HG03565 (cell line): ENCODE results near the gene CTNNBL1.
A peak's percentile ranks its signal among the peaks of the same experiment; 100 is the strongest.
"Not testable (repeated sequence)": the region's sequence is repeated elsewhere in the genome, so short reads cannot be mapped to it uniquely, and the experiment has no call there.

Source experiments
- ATAC-seq: cut with Tn5 transposase; IDR thresholded peaks from one replicate; pipeline ENCODE4 v1.9.1; 2021; ENCODE audit warnings: mild to moderate bottlenecking, moderate library complexity; ENCODE audit not compliant: unreplicated experiment

The CTNNBL1 gene, protein sequence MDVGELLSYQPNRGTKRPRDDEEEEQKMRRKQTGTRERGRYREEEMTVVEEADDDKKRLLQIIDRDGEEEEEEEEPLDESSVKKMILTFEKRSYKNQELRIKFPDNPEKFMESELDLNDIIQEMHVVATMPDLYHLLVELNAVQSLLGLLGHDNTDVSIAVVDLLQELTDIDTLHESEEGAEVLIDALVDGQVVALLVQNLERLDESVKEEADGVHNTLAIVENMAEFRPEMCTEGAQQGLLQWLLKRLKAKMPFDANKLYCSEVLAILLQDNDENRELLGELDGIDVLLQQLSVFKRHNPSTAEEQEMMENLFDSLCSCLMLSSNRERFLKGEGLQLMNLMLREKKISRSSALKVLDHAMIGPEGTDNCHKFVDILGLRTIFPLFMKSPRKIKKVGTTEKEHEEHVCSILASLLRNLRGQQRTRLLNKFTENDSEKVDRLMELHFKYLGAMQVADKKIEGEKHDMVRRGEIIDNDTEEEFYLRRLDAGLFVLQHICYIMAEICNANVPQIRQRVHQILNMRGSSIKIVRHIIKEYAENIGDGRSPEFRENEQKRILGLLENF

DNA sequence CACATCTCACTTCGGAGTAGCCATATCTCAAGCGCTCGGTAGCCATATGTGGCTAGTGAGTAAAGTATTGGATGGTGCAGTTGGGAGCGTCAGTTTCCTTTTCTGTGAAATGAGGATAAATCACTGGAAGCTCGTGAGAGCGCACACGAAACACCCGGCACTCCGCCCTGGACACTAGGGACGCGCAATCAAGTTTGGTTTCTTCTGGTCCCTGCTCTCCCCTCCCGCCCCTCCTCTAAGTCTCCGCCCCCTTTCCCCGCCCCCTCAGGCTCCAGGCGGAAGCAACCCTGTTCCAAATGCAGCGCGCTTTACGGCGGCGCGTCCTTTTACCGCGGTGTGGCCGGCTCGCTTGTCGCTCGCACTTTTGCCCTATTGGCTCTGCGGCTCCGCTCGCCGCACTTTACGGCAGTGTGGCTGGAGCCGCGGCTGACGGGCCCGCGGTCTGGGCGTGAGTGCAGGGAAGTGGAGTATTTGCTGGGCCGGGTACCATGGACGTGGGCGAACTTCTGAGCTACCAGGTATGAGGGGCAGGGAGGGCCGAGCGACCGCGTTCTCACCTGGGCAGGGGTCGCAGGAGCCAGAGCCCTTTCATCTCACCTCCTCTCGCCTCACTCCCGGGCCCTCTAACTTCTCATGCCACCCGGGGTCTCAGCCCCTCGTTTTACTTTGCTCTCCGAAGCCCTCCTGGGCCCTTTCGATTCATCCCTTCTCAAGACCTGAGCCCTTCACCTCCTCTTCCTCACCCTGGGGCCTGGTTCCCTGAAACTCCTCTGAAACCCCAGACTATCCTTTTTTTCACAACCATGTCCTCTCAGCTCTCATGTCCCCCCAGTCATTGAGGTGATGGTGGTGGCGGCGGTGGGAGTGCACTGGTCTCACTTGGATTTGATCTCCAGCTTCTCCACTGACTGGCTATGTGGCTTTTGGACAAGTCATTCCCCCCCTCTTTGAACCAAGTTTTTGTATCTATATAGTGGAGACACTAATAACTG, at the start of gene CTNNBL1:
Gene CTNNBL1, plus strand, starts transcription at position 396 of the 992 bp plus-strand sequence. Its CDS starts 93 bp downstream, at position 489.
- peak; percentile 72 for ATAC-seq

DNA sequence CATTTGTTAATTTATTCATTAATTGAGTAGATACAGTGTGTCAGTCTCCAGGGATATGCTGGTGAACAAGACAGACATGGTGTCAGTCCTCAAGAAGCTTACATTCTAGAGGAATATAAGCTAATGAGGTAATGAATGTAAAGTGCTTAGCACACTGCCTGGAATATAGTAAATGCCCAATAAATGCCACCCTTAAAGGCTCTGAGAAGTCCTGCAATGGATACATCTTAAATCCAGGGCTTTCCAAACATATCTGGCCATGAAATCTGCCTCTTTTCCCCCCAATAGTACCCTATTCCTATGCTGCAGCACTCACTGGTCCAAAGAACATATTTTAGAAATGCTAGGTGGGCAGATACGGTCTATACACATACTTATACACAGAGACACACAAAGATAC, 49.2 kb upstream of the CTNNBL1 start:
- no peak for ATAC-seq

DNA sequence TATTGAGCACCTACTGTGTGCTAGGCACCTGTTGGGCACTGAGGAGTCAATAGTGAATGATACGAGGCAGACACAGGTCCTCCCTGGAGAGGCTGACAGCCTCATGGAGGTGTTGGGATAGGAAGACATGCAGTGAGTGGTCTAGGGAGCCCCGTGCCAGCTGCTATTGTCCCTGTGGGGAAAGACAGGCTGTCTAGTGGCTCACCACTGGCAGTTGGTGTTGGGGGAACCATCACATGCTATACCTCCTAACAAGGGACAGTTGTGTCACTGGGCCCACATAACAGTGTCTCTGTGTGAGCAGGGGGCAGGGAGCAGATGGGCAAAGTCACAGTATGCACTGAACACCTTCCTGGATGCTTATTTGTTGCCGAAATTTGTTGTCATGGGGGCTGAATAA, 45.9 kb upstream of the CTNNBL1 start:
- no peak for ATAC-seq

DNA sequence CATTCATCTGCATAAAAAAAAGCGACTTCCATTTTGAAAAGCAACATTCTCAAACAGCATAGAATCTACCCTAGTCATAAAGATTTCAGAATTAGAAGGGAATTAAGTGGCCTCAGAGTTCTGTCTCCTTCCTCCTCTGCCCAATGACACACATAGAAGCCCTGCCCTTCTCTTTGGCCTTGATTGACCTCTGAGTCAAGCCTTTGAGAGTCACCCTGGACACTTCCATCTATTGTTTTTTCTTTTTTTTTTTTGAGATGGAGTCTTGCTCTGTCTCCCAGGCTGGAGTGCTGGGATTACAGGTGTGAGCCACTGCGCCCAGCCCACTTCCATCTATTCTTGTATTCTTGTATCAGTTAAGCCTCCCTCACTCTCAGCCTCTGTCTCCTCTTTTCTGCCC, 44.8 kb upstream of the CTNNBL1 start:
- no peak for ATAC-seq

DNA sequence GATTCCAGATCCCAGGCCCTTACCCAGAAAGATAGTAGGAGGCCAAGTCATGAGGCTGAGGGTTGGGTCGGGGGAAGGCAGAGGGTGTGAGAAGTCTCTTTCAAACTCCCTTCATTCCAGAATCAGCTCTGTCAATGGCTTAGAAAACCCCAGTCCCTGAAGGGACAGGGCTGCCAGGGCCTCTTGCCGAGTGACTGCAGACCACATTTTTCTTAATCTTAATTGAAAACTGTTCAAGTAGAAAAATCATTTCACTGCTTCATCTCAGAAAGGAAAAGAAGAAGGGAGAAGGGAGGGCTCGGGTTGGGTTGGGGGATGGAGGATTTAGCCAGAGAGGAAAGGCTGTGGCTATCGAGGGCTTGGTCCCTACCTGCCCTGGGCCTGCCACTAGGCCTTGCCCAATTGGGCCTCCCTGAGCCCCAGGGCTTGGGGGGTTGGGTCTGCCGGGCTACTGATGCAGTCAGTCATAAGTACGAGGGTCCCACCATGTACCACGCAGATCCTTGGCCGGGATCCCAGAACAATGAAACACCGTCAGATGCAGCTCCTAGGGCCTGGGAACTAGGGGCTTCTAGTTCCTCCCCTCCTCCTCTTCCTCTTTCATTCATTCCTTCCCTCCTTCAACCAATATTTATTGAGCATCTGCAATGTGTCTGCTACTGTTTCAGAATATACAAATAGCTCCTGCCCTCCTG, 44.0 kb upstream of the CTNNBL1 start:
- no peak for ATAC-seq

DNA sequence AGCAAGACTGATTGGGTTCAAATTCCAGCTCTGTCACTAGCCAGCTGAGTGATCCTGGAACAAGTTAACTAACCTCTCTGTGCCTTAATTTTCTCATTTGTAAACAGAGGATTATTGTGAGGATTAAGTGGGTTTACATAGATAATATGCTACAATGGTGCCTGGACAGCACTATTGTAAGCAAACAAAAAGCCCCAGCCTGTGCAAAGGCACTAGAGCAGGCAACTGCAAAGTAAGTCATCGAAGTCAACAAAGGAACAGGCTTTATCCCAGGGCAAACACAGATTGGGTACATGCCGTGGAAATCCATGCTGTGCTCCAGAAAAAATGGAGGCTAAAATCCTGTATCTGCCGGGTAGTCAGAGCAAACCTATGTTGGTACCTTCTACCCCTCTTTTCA, 43.2 kb upstream of the CTNNBL1 start:
- ATAC-seq, result no peak

DNA sequence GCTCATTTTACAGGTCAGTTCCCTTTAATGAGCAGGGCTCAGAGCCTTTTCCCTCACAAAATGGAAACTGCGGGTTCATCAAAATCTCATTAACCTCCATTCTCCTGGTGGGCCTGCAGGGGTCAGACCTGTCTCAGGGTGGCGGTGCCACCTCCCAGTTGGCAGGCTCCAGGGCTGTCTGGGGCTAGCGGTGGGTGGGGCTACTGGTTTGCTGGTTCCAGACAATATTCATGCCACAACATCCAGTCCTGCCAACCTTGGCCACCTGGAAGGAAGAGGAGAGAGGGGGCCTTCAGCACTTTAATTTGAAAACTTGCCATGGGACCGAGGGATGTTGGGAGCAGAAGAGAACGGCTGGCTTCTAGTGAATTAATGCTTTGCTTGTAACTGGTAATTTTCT, 41.9 kb upstream of the CTNNBL1 start:
- no peak for ATAC-seq

DNA sequence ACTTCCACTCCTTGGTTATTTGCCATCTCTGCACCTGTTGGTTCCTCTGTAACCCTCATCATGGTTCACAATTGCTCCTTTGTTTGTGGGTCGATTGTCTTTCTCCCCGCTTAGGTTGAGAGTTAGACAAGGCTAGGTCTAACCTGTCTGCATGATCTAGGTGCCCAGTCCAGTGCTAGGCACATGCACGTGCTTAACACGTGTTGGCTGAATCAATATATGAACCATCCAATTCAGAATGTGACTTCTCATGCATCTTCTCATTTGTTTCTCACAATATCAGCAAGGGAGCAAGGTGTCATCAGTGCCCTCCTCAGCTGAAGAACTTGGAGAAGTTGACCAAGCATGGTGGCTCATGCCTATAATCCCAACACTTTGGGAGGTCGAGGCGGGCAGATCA, 36.9 kb upstream of the CTNNBL1 start:
- ATAC-seq, result no peak

DNA sequence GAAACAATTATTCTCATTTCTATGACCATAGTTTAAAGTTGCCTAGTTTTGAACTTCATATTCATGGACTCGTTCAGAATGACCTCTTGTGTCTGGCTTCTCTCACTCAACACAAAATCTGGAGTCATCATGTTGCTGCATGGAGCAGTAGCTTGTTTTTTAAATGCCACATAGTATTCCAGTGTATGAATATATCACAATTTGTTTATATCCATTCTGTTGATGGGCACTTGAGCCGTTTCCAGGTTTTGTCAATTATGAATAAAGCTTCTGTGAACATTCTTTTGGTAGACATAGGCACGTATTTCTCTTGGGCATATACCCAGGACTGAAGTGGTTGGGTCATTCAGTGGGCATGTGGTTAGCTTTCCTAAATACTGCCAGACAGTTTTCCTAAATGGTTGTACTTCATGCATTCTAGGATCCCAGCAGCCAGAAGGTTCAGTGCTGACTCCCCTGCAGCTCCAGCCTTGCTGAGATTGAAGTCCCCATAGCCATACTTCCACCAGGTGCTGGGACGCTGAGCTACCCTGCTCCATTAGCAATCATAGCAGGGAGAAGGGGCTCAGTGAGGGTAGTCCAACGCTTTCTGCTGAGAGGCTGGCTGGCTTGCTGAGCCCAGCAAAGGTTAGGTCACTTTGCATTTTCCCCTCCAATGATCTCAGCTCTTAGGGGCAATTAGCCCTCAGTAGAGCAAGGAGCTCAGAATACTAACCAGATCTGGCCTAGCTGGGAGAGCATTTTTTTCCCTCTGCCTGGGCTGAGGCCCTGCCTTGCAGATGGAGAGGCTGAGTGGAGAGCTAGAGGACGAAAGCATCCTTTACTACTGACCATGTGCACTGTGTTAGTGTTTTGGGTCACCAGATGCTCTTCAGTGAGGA, 35.7 kb upstream of the CTNNBL1 start:
- no peak for ATAC-seq

DNA sequence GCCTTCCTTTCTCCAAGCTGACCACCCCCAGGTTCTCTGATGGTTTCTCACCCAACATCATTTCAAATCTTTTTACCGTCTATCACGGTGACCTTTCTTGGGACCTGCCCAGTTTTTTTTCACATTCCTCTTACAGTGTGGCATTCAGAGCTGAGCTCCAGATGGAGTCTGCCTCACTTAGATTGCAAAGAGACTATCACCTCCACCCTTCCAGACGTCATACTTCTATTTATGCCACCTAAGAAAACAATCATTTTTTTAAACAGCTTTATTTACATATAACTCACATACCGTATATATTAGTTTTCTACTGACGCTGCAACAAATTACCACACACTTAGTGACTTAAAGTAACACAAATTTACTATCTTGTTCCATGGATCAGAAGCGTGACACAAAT, 32.3 kb upstream of the CTNNBL1 start:
- no peak for ATAC-seq

DNA sequence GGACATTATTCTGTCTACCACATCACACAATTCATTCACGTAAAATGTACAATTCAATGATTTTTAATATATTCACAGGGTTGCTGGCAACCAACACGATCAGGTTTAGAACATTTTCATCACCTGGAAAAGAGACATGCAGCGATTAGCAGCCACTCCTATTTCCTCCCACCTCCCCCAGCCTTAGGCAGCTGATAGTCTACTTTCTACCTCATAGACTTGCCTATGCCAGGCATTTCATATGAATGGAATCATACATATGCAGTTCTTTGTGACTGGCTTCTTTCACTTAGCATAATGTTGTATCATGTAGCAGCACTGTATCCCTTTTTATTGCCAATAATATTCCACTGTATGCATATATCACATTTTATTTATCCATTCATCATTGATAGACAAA, 31.5 kb upstream of the CTNNBL1 start:
- ATAC-seq, result no peak

DNA sequence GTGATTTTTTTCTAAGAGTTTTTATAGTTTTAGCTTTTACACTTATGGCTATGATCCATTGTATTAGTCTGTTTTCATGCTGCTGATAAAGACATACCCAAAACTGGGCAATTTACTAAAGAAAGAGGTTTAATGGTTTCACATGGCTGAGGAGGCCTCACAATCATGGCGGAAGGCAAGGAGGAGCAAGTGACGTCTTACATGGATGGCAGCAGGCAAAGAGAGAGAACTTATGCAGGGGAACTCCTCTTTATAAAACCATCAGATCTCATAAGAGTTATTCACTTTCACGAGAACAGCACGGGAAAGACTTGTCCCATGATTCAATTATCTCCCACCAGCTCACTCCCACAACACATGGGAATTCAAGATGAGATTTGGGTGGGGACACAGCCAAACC, 29.2 kb upstream of the CTNNBL1 start:
- not testable (repeated sequence) for ATAC-seq

DNA sequence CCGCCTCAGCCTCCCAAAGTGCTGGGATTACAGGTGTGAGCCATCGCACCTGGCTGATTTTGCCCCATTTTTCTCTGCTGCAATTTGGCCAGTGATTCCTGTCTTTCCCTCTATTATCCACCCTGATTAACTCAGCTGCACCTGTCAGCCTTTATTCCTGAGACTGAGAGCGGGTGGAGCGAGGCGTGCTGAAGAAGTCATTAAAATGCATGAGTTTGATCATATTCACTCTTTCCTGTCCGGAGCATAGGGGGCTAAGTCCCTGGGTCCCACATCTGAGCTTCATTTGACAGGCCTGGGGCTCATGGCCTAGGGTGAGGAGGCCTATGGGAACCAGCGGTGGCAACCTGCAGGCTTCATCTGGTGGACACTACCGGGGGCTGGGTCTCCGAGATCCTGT, 25.7 kb upstream of the CTNNBL1 start:
- ATAC-seq, result no peak

DNA sequence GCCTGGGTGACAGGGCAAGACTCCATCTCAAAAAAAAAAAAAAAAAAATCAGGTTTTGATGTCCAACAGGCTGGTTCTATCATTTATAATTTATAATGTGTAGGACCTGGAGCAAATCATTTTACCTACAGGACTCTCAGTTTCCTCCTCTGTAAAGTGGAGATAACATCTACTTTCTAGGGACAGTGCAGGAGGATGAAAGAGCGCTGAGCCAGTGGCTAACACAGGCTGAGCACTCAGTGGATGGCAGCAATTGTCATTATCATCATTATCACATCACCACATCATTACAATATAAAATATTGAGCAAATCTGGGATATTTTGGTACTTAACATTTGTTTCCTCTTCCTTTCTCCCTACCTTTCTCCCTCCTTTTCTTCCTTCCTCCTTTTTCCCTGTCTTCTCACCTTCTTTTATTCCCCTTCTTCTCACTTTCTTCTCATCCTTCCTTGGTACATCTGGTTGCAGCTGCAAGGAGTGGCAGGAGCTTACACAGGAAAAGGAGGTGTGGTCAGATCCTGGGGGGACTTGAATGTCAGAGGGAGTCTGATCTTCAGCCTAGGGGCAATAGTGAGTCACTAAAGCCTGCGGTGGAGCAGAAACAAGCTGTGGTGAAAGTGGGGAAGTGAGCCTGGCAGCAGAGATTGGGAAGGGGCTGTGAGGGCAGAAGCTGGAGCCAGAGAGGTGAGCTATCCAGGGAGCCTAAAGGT, 24.6 kb upstream of the CTNNBL1 start:
- no peak for ATAC-seq

DNA sequence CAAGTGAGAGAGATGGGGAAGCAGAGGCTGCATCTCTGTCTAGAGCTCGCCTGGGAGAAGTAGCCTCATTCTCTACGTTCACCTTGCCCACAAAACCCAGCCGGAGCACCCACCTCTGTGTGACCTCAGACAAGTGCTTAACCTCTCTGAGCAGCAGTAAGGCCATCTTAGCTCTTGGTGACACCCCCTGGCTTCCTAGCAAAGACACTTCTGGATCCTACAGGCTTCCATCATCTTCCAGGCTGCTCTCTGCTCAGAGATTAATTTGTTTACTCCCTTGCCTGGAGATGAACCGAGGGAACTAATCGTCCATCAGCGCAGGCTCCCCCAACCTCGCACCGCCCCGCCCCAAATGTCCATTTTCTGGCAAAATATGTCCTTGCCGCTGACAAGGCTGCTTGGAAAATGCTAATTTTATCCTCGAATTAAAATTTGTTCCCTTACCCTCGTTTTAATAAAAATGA, 24.0 kb upstream of the CTNNBL1 start:
- ATAC-seq, result no peak

DNA sequence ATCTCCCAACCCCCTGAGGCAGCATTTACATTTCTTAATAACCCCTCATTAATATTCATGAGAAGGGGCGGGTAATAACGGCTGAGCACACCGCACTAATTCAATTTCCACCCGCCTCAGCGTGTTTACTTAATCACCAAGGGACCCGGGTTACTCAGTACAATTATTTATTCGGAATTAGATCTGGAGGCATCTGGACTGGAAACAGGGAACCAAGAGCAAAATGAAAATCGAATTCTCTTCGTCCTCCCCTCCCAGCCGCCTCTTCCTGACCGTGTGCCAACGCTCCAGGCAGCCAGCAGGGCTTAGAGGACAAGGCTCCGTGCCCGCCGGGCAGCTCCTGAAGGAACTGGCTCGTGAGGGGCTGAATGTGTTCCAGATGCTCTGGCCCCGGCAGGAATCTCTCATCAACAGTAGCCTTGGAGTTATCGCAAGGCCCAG, 23.5 kb upstream of the CTNNBL1 start:
- ATAC-seq, result no peak

DNA sequence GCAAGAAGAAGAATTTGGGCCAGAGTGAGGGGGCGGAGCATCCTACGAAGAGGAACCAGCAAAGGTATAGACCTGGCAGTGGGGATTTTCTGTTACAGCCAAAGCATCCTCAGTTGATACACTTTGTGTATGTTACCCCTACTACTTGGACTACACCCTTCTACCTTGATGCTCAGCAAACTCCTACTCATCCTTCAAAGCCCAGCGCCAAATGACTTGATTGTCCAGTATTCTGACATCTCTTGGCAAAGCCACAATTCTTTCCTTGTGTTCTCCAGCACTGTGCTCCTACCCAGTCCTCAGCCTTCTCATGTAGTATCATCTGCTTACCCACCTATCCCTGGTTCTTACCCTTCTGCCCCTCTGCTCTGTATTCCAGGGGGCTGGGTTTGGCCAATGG, 21.7 kb upstream of the CTNNBL1 start:
- ATAC-seq, result no peak

DNA sequence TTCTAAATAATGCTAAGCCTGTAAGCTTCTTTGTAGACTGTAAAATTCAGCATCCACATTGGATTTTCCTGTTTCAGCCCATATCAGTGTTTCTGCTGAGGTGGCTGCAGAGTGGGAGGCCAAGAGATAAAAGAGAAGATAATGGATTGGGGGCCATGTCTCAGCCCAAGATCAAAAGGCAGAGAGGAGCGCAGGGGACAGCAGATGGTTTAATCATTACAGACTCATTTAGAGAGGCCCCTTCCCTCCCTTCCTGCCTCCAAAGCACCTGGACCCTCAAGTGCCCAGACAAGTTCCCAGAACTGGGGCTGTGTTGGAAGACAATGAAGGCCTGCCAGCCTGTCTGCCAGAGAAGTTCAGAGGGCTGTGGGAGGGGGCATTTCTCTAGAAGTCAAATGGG, 20.4 kb upstream of the CTNNBL1 start:
- ATAC-seq, result no peak

DNA sequence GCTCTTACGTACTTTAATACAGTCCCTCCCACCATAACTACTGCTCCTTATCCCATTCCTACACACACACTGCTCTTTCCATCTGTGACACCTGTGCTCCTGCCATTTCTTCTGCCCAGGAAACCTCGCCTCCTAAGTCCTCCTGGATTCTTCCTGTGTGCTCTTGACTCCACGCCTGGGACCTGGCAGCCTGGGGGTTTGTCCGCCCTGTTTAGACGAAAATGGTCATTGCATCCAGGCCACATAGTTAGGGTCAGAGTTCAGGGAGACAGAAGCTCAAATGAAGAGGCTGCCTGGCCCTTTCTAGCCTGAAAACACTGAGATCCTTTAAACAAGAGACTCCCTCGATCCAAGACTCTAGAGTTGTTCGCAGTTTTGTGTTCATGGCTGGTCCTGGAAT, 17.4 kb upstream of the CTNNBL1 start:
- no peak for ATAC-seq
